K562 (cell line): Measurements from ENCODE around the gene LRRC75A. TPM values are rescaled to one million over a fixed set of nuclear protein-coding genes. Genes with fewer than 3 reads are reported as not detected.

Source experiments
- ATAC-seq: fragments of 200-7000 bp; cut with Tn5 transposase; 3 replicates; pipeline ENCODE4 v1.9.1; 2020; ENCODE audit warnings: moderate library complexity
- BruUV-seq: library from RNA; stranded (reverse); fragments of 400-500 nt; replicated peaks from 2 replicates; lab custom pipeline; 2021; lab: Mats Ljungman, UMichigan
- CTCF ChIA-PET: fragments of 300-600 bp; formaldehyde crosslinking; extraction: SDS; loops from one replicate; lab custom pipeline; 2021; ENCODE audit warnings: low intra/inter-chr PET ratio; lab: Yijun Ruan, JAX
- POLR2A ChIA-PET: fragments of 300-600, 350-650 bp; sonication (Branson Sonifier 250); formaldehyde crosslinking; extraction: SDS; loops from one replicate; lab custom pipeline; 2021; ENCODE audit warnings: antibody characterized with exemption, inconsistent platforms; lab: Yijun Ruan, JAX
- DNase-seq, 4 experiments: peaks; one replicate each; pipeline versions ENCODE4 v3.0.0 to v3.0.0-alpha.2; 2011 to 2018; ENCODE audit warnings: low spot score in 3 of 4, mixed read lengths in 3 of 4; ENCODE audit errors: extremely low read depth in 1 of 4
- FAIRE-seq: peaks from 2 replicates; lab custom pipeline; 2011; peaks lifted over from hg19 to GRCh38; lab: Jason Lieb, UNC
- H2AFZ ChIP-seq: 2 replicates; pipeline ENCODE4 v1.6.0; 2011; ENCODE audit warnings: low read depth, low read length, control low read depth, inconsistent platforms
- H3K27ac ChIP-seq: fragments of 200-600 bp; 3 replicates; pipeline ENCODE4 v1.8.0; 2011; ENCODE audit warnings: low read depth, mild to moderate bottlenecking, control low read depth, inconsistent platforms, low read length, moderate library complexity, mixed read lengths; ENCODE audit errors: extremely low read depth
- H3K27me3 ChIP-seq, 2 experiments: fragments of 300-600 bp in 1 of 2; 2 replicates in 1 of 2; 3 replicates in 1 of 2; pipeline versions ENCODE4 v1.6.0 to v1.8.0; 2011; ENCODE audit warnings: inconsistent platforms in 2 of 2, low read length in 2 of 2, mild to moderate bottlenecking in 1 of 2, mixed read lengths in 1 of 2, moderate library complexity in 1 of 2; ENCODE audit not compliant: control insufficient read depth in 2 of 2, insufficient read depth in 2 of 2
- H3K36me3 ChIP-seq: fragments of 300-600 bp; 3 replicates; pipeline ENCODE4 v1.8.0; 2011; ENCODE audit warnings: mild to moderate bottlenecking, low read length, inconsistent platforms; ENCODE audit not compliant: control insufficient read depth, insufficient read depth
- H3K4me1 ChIP-seq, 2 experiments: fragments of 200-600 bp in 1 of 2; replicated peaks in 1 of 2; 2 replicates in 1 of 2; 3 replicates in 1 of 2; pipeline versions ENCODE4 v1.5.1 to v1.8.0; 2011; ENCODE audit warnings: inconsistent platforms in 2 of 2, low read length in 2 of 2, mild to moderate bottlenecking in 1 of 2, mixed read lengths in 1 of 2, moderate library complexity in 1 of 2; ENCODE audit not compliant: control insufficient read depth in 2 of 2, insufficient read depth in 2 of 2
- H3K4me2 ChIP-seq: 2 replicates; pipeline ENCODE4 v1.6.1; 2011; ENCODE audit warnings: low read length, control low read depth, inconsistent platforms, mixed read lengths; ENCODE audit not compliant: insufficient read depth
- H3K4me3 ChIP-seq: fragments of 200-600 bp; sonication (generic), shearing (Covaris generic); 2 replicates; pipeline ENCODE4 v1.5.1; 2016; ENCODE audit warnings: control low read depth, inconsistent platforms
- H3K79me2 ChIP-seq: fragments of 200-600 bp; 3 replicates; pipeline ENCODE4 v1.8.0; 2011; ENCODE audit warnings: low read length, inconsistent platforms; ENCODE audit not compliant: control insufficient read depth, insufficient read depth
- H3K9ac ChIP-seq, 2 experiments: 2 replicates each; pipeline versions ENCODE4 v1.6.0 to v1.6.1; 2011; ENCODE audit warnings: low read depth in 2 of 2, low read length in 2 of 2, control low read depth in 1 of 2, inconsistent platforms in 1 of 2, mild to moderate bottlenecking in 1 of 2, mixed read lengths in 1 of 2; ENCODE audit not compliant: insufficient read depth in 1 of 2
- H3K9me1 ChIP-seq: one replicate; pipeline ENCODE4 v1.6.0; 2011; ENCODE audit warnings: inconsistent platforms, mild to moderate bottlenecking, low read length, moderate library complexity; ENCODE audit not compliant: control insufficient read depth, insufficient read depth
- H3K9me3 ChIP-seq: replicated peaks from 2 replicates; pipeline ENCODE4 v1.5.1; 2011; ENCODE audit warnings: low read depth, low read length, inconsistent platforms; ENCODE audit not compliant: control insufficient read depth, insufficient read depth
- H4K20me1 ChIP-seq: replicated peaks from 2 replicates; pipeline ENCODE4 v1.6.1; 2011; ENCODE audit warnings: low read length, inconsistent platforms, mixed read lengths; ENCODE audit not compliant: control insufficient read depth, insufficient read depth
- MXI1 ChIP-seq: IDR thresholded peaks from 2 replicates; pipeline ENCODE4 v1.6.1; 2011; ENCODE audit warnings: low read depth, mild to moderate bottlenecking, improper control_type of control experiment, low read length
- NFIC ChIP-seq: fragments of 450-650 bp; IDR thresholded peaks from 2 replicates; pipeline ENCODE4 v1.6.1; 2017; ENCODE audit warnings: mild to moderate bottlenecking, inconsistent platforms
- NFIX ChIP-seq: fragments of 250-450 bp; sonication (Bioruptor Pico); IDR thresholded peaks from 2 replicates; pipeline ENCODE4 v1.4.0; 2020; ENCODE audit warnings: low read depth, mild to moderate bottlenecking, moderate library complexity
- WGBS: fragments of 100-300 bp; shearing (Covaris generic); methylation state at CpG from one replicate; pipeline ENCODE4 v1.1.6; 2016; ENCODE audit warnings: low coverage, mixed read lengths; ENCODE audit not compliant: insufficient coverage; ENCODE audit errors: missing lambda C conversion rate; 5-methylcytosine and 5-hydroxymethylcytosine counted together
- in situ Hi-C: fragments of 300-500 bp; cut with MboI; formaldehyde crosslinking; loops from 4 replicates; pipeline ENCODE4 v1.15.0; 2018; ENCODE audit warnings: inconsistent platforms, mixed read lengths
- intact Hi-C: fragments of 100-400 bp; cut with micrococcal nuclease; formaldehyde crosslinking; loops from 2 replicates; pipeline ENCODE4 v1.14.2; 2022
- polyA plus RNA-seq, 8 experiments: library from polyadenylated mRNA; depleted of rRNA in 4 of 8; stranded (reverse) in 5 of 8; unstranded in 3 of 8; fragments of >200 nt; fragmentation: Nextera tagmentation in 2 of 8; fragmentation: Illumina TruSeq in 1 of 8; extraction: Ambion mirVana in 2 of 8; extraction: Trizol in 1 of 8; gene quantifications; 2 replicates each; pipeline versions ENCODE4 v1.2.1 to v1.2.3, GENCODE V29; 2011 to 2014; ENCODE audit warnings: inconsistent platforms in 1 of 8, missing spikeins in 1 of 8
- total RNA-seq, 7 experiments: library from RNA; depleted of rRNA in 6 of 7; stranded (reverse); fragments of >200 nt in 6 of 7; fragmentation: Illumina TruSeq in 2 of 7; extraction: Trizol in 2 of 7; gene quantifications; 2 replicates each; pipeline versions ENCODE4 v1.2.1 to v1.2.3, GENCODE V29; 2011 to 2021; ENCODE audit warnings: low replicate concordance in 1 of 7

Gene LRRC75A
- total and polyA plus RNA-seq, 9 of the 15 experiments (the other 6 are each of a cell fraction or from before 2014, with no cell fraction given) = 0.04 to 0.34 (median 0.08) TPM; not detected in 5

GRCh38 chr17:16407911-16408588 is 83.9 kb downstream of the LRRC75A start:
- in situ Hi-C loops = no loop called here
- POLR2A ChIA-PET = interaction anchor here (0.6 to 0.7 kb wide), 2 partner anchors 27 to 55 kb away, joined by 3 to 5 read pairs; partner anchors contain the start of gene UBB
- H3K27me3 ChIP-seq = no peaks in the 10 kb centered on the region
- no peaks in the 10 kb centered on the region for H4K20me1 ChIP-seq
- H2AFZ ChIP-seq = 0 out of 2 replicates have a peak overlapping the region, but pooled peaks have one; percentile 42
- no TSS peak for BruUV-seq
- H3K36me3 ChIP-seq = no peaks in the 10 kb centered on the region
- peak in 3 of 4 experiments; percentile 33 to 74 (median 46) for DNase-seq
- H3K9me3 ChIP-seq = no peaks in the 10 kb centered on the region
- peaks cover 7 to 14% of the 10 kb centered on the region in 2 experiments; a peak in 4 of 5 replicates for H3K4me1 ChIP-seq
- no peak overlapping the region for H3K4me2 ChIP-seq
- CTCF ChIA-PET = no interaction called here
- no peaks in the 10 kb centered on the region for H3K79me2 ChIP-seq
- H3K9me1 ChIP-seq = no peaks in the 10 kb centered on the region
- intact Hi-C loops = no loop called here
- WGBS = 22% methylated on average over 3 of the region's 14 CpGs
- no peak overlapping the region for H3K4me3 ChIP-seq
- peak; percentile 75 for ATAC-seq
- H3K27ac ChIP-seq = peak overlapping the region; percentile 40; the same call in 1 of the 3 replicates
- peak; percentile 51 for FAIRE-seq
- peak overlapping the region in 1 of 2 experiments; percentile 85; a peak in 2 of 4 replicates for H3K9ac ChIP-seq
- TF ChIP-seq MXI1 = no peak
- peak; percentile 67; the same call in 1 of the 2 replicates for TF ChIP-seq NFIX (CRISPR knock-in tag)
- TF ChIP-seq NFIC = peak; percentile 98
